ENCODE data around the gene KNG1. TPM values are rescaled to one million over a fixed set of nuclear protein-coding genes. Genes with fewer than 3 reads are reported as not detected.
"Not testable (repeated sequence)": the region's sequence is repeated elsewhere in the genome, so short reads cannot be mapped to it uniquely, and the experiment has no call there.

KNG1 gene
- total RNA-seq, 1 donor from 2014 or later, result not detected

DNA sequence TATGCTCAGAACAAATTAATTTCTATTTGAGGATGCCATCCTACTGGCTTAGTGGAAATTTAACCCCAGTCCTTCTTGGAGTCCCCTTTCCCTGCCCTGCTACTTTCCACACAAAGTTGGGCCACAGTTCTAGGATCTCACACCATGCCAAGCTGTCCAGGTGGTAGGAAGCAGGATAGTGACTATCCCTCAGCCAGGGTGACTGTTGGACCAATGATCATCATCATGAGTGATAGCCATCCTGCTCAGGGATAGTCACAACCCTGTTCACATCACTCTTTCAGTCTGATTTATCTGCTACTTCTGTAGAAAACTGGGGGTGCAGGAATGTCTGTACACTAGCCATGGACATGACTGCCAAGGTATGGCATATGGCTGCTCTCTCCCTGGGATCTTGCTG, 38.6 kb upstream of the KNG1 start:
- no peak overlapping the region for H3K27ac Mint-ChIP-seq (ENCODE audit: unreplicated experiment)
- TF ChIP-seq, protein P1, sequence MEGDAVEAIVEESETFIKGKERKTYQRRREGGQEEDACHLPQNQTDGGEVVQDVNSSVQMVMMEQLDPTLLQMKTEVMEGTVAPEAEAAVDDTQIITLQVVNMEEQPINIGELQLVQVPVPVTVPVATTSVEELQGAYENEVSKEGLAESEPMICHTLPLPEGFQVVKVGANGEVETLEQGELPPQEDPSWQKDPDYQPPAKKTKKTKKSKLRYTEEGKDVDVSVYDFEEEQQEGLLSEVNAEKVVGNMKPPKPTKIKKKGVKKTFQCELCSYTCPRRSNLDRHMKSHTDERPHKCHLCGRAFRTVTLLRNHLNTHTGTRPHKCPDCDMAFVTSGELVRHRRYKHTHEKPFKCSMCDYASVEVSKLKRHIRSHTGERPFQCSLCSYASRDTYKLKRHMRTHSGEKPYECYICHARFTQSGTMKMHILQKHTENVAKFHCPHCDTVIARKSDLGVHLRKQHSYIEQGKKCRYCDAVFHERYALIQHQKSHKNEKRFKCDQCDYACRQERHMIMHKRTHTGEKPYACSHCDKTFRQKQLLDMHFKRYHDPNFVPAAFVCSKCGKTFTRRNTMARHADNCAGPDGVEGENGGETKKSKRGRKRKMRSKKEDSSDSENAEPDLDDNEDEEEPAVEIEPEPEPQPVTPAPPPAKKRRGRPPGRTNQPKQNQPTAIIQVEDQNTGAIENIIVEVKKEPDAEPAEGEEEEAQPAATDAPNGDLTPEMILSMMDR (IDR thresholded peaks at IDR 0.05; ENCODE audit: partially characterized antibody, unreplicated experiment), result no peak
- no peaks in the 10 kb centered on the region for H3K9me3 Mint-ChIP-seq (ENCODE audit: unreplicated experiment)
- H3K4me3 Mint-ChIP-seq (ENCODE audit: unreplicated experiment), result no peak overlapping the region
- no peak for DNase-seq
- peaks cover 5% of the 10 kb centered on the region for H3K36me3 Mint-ChIP-seq (ENCODE audit: unreplicated experiment)
- no peaks in the 10 kb centered on the region for H3K4me1 Mint-ChIP-seq (ENCODE audit: low read depth, unreplicated experiment)
- H3K27me3 Mint-ChIP-seq (ENCODE audit: unreplicated experiment), result peaks cover 2% of the 10 kb centered on the region

DNA sequence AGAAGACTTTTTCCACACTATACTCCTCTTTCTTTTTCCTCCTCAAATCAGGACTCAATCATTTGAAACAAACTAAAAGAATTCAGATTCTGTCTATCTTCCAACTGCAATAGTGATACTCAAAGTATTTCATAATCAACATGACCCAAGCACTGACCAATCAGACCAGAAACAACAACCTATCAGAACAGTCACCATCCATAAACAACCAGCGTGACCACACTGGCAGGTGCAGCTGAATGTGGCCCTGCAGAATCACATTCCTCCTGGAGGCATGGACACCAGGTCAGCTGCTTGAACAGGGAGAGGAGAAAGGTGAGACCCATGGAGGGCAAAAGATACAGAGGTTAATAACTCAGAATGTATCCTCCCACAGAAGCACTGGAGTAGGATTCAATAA, 38.0 kb upstream of the KNG1 start:
- H3K27me3 Mint-ChIP-seq (ENCODE audit: unreplicated experiment), result peaks cover 2% of the 10 kb centered on the region
- H3K9me3 Mint-ChIP-seq (ENCODE audit: unreplicated experiment), result no peaks in the 10 kb centered on the region
- no peaks in the 10 kb centered on the region for H3K4me1 Mint-ChIP-seq (ENCODE audit: low read depth, unreplicated experiment)
- H3K27ac Mint-ChIP-seq (ENCODE audit: unreplicated experiment), result no peak overlapping the region
- TF ChIP-seq, protein P1 (IDR thresholded peaks at IDR 0.05; ENCODE audit: partially characterized antibody, unreplicated experiment), result no peak
- H3K4me3 Mint-ChIP-seq (ENCODE audit: unreplicated experiment), result no peak overlapping the region
- no peak for DNase-seq
- peaks cover 5% of the 10 kb centered on the region for H3K36me3 Mint-ChIP-seq (ENCODE audit: unreplicated experiment)

DNA sequence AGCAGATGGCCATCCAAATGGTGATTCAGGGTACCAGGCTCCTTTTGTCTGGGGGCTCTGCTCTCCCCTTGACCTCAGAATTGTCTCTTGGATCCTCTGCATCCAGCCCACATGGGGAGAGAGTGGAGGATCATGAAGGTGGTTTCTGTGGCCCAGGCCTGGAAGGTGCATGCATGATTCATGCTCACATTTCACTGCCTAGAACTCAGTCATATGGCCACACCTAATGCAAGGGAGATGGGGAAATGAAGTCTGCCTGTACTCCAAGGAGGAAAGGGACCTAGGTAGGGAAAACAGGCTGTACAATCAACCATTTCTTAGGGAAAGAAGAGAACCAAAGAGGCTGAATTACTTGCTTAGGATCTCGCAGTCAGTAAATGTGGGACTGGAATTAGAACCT, 36.3 kb upstream of the KNG1 start:
- H3K4me1 Mint-ChIP-seq (ENCODE audit: low read depth, unreplicated experiment), result no peaks in the 10 kb centered on the region
- H3K27ac Mint-ChIP-seq (ENCODE audit: unreplicated experiment), result no peak overlapping the region
- peaks cover 5% of the 10 kb centered on the region for H3K9me3 Mint-ChIP-seq (ENCODE audit: unreplicated experiment)
- peaks cover 2% of the 10 kb centered on the region for H3K27me3 Mint-ChIP-seq (ENCODE audit: unreplicated experiment)
- H3K4me3 Mint-ChIP-seq (ENCODE audit: unreplicated experiment), result no peak overlapping the region
- no peak for DNase-seq
- peaks cover 16% of the 10 kb centered on the region for H3K36me3 Mint-ChIP-seq (ENCODE audit: unreplicated experiment)
- TF ChIP-seq, protein P1 (IDR thresholded peaks at IDR 0.05; ENCODE audit: partially characterized antibody, unreplicated experiment), result no peak

DNA sequence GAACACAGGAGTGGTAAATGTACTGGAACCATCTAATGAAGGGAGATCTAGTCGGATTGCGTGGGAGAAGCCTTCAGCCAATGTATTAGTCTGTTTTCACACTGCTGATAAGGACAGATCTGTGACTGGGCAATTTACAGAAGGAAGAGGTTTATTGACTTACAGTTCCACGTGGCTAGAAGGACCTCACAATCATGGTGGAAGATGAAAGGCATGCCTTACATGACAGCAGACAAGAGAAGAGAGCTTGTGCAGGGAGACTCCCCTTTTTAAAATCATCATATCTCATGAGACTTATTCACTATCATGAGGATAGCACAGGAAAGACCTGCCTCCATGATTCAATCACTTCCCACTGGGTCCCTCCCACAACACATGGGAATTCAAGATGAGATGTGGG, 34.3 kb upstream of the KNG1 start:
- TF ChIP-seq, protein P1 (IDR thresholded peaks at IDR 0.05; ENCODE audit: partially characterized antibody, unreplicated experiment), result no peak
- Mint-ChIP-seq H3K27ac (ENCODE audit: unreplicated experiment) (no peak overlapping the region), H3K4me3 (ENCODE audit: unreplicated experiment) (no peak overlapping the region), H3K4me1 (ENCODE audit: low read depth, unreplicated experiment) (no peaks in the 10 kb centered on the region), H3K36me3 (ENCODE audit: unreplicated experiment) (peaks cover 19% of the 10 kb centered on the region), H3K9me3 (ENCODE audit: unreplicated experiment) (peaks cover 5% of the 10 kb centered on the region), H3K27me3 (ENCODE audit: unreplicated experiment) (peaks cover 2% of the 10 kb centered on the region)
- DNase-seq, result no peak

DNA sequence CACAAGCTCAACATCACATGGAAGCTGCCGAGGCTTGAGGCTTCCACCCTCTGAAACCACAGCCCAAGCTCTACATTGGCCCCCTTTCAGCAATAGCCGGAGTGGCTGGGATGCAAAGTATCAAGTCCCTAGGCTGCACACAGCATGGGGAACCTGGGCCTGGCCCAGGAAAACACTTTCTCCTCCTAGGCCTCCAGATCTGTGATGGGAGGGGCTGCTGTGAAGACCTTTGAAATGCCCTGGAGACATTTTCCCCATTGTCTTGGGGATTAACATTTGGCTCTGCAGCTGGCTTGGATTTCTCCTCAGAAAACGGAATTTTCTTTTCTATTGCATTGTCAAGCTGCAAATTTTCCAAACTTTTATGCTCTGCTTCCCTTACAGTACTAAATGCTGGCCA, 33.2 kb upstream of the KNG1 start:
- H3K27ac Mint-ChIP-seq (ENCODE audit: unreplicated experiment), result no peak overlapping the region
- peaks cover 5% of the 10 kb centered on the region for H3K9me3 Mint-ChIP-seq (ENCODE audit: unreplicated experiment)
- no peaks in the 10 kb centered on the region for H3K4me1 Mint-ChIP-seq (ENCODE audit: low read depth, unreplicated experiment)
- H3K4me3 Mint-ChIP-seq (ENCODE audit: unreplicated experiment), result no peak overlapping the region
- TF ChIP-seq, protein P1 (IDR thresholded peaks at IDR 0.05; ENCODE audit: partially characterized antibody, unreplicated experiment), result no peak
- peaks cover 19% of the 10 kb centered on the region for H3K36me3 Mint-ChIP-seq (ENCODE audit: unreplicated experiment)
- peaks cover 2% of the 10 kb centered on the region for H3K27me3 Mint-ChIP-seq (ENCODE audit: unreplicated experiment)
- DNase-seq, result no peak

DNA sequence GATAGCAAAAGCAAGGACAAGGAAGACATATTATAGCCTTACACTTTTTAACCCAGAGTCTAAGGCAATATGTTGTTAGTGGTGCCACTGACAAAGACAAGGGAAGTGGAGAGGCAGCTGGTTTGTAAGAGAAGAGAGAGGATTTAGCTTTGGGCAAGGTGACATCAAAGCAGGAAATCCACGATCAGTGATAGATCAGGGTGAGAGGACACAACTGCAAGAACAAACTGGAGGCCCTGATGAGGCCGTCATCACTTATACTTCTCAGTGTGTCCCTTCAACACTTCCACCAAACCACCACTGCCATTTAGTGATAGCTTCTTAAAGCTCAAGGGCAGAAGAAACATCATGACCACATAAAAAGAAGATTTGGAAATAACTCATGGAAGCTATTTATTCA, 30.7 kb upstream of the KNG1 start:
- not testable (repeated sequence) for H3K27me3 Mint-ChIP-seq (ENCODE audit: unreplicated experiment); H3K27ac Mint-ChIP-seq (ENCODE audit: unreplicated experiment); DNase-seq; H3K4me1 Mint-ChIP-seq (ENCODE audit: low read depth, unreplicated experiment); H3K4me3 Mint-ChIP-seq (ENCODE audit: unreplicated experiment); H3K9me3 Mint-ChIP-seq (ENCODE audit: unreplicated experiment)
- H3K36me3 Mint-ChIP-seq (ENCODE audit: unreplicated experiment), result peaks cover 19% of the 10 kb centered on the region
